Left hindlimb (tissue), 1 donor: ENCODE measurements around the gene AXIN1.
"Not testable (repeated sequence)": the region's sequence is repeated elsewhere in the genome, so short reads cannot be mapped to it uniquely, and the experiment has no call there.

Source experiments
- DNase-seq: peaks from one replicate; pipeline ENCODE4 v3.0.0-alpha.2; 2018

The AXIN1 gene

GRCh38 chr16:264440-264951 is 88.0 kb downstream of the AXIN1 start:
- no peak for DNase-seq

- DNase-seq: no peak
Measured at GRCh38 chr16:263944-264343, 88.6 kb downstream of the AXIN1 start.

- DNase-seq: no peak
Measured at GRCh38 chr16:263182-263774, 89.2 kb downstream of the AXIN1 start.

GRCh38 chr16:262121-262745 is 90.3 kb downstream of the AXIN1 start:
- DNase-seq: no peak

GRCh38 chr16:261031-261691 is 91.4 kb downstream of the AXIN1 start:
- no peak for DNase-seq

GRCh38 chr16:260326-260725 is 92.2 kb downstream of the AXIN1 start:
- no peak for DNase-seq

- DNase-seq: no peak
Measured at GRCh38 chr16:259814-260253, 92.7 kb downstream of the AXIN1 start.

- no peak for DNase-seq
Measured at GRCh38 chr16:259226-259625, 93.3 kb downstream of the AXIN1 start.

- DNase-seq: not testable (repeated sequence)
Measured at GRCh38 chr16:258091-258490, 94.4 kb downstream of the AXIN1 start.

GRCh38 chr16:255183-255582 is 97.3 kb downstream of the AXIN1 start:
- no peak for DNase-seq

- DNase-seq: no peak
Measured at GRCh38 chr16:254461-254860, 98.1 kb downstream of the AXIN1 start.

GRCh38 chr16:253833-254232 is 98.7 kb downstream of the AXIN1 start:
- DNase-seq: no peak

GRCh38 chr16:252366-253337 is 99.9 kb downstream of the AXIN1 start:
- DNase-seq: no peak

GRCh38 chr16:249431-249830 is 103.1 kb downstream of the AXIN1 start:
- DNase-seq: no peak

- no peak for DNase-seq
Measured at GRCh38 chr16:247027-247426, 105.5 kb downstream of the AXIN1 start.

- no peak for DNase-seq
Measured at GRCh38 chr16:245105-245504, 107.4 kb downstream of the AXIN1 start.

- no peak for DNase-seq
Measured at GRCh38 chr16:243348-243747, 109.2 kb downstream of the AXIN1 start.

GRCh38 chr16:242281-242680 is 110.2 kb downstream of the AXIN1 start:
- DNase-seq: no peak

- DNase-seq: no peak
Measured at GRCh38 chr16:240559-240958, 112.0 kb downstream of the AXIN1 start.

GRCh38 chr16:239948-240277 is 112.6 kb downstream of the AXIN1 start:
- DNase-seq: no peak
